Left lobe of liver (tissue), 1 donor: Measurements from ENCODE around the gene GRPEL1. TPM values are rescaled to one million over a fixed set of nuclear protein-coding genes. Genes with fewer than 3 reads are reported as not detected.

Source experiments
- total RNA-seq: library from RNA; stranded (reverse); gene quantifications from one replicate; pipeline ENCODE4 v1.2.1, GENCODE V29; 2021
- donor health status: DM: no; HTN: yes; CAD: no.

GRPEL1 gene
- total RNA-seq, 1 donor from 2014 or later: 37.3 TPM

Other genes with a start within 250 kb of the GRPEL1 start
- 29.3 TPM for gene TBC1D14, start 158.2 kb downstream of the GRPEL1 start, total RNA-seq
- 18.6 TPM for gene TADA2B, start 24.7 kb downstream of the GRPEL1 start, total RNA-seq
- 0.35 TPM for gene SORCS2, start 124.5 kb upstream of the GRPEL1 start, total RNA-seq